ENCODE results near the gene C14orf132. TPM values are rescaled to one million over a fixed set of nuclear protein-coding genes. Genes with fewer than 3 reads are reported as not detected.

Gene C14orf132
- polyA plus RNA-seq, 1 donor (not counting 4 experiments of a cell fraction or from before 2014, with no cell fraction given), result 1.3 TPM

GRCh38 chr14:96031691-96032090, 7.5 kb upstream of the C14orf132 start:
- Histone ChIP-seq H3K4me3 (ENCODE audit: control insufficient read depth in 2 of 3, extremely low read depth in 1 of 3, insufficient read depth in 2 of 3, low read depth in 1 of 3, low read length in 3 of 3) (no peak overlapping the region), H3K36me3 (ENCODE audit: control insufficient read depth in 2 of 2, extremely low read depth in 1 of 2, insufficient read depth in 2 of 2, low read length in 2 of 2) (no peaks in the 10 kb centered on the region), H3K4me2 (ENCODE audit: control insufficient read depth, extremely low read depth, insufficient read depth, low read depth, low read length) (no peak overlapping the region), H2AFZ (ENCODE audit: control insufficient read depth, low read length) (no peak overlapping the region), H3K4me1 (ENCODE audit: control insufficient read depth, extremely low read depth, insufficient read depth, low read length) (no peaks in the 10 kb centered on the region), H3K79me2 (ENCODE audit: control insufficient read depth, insufficient read depth, low read length) (no peaks in the 10 kb centered on the region), H3K9ac (ENCODE audit: control insufficient read depth, extremely low read depth, insufficient read depth, low read length) (no peak overlapping the region), H3K9me1 (ENCODE audit: control insufficient read depth, extremely low read depth, insufficient read depth, low read length) (no peaks in the 10 kb centered on the region), H3K27me3 (ENCODE audit: control insufficient read depth, extremely low read depth, insufficient read depth, low read length) (peaks cover 4% of the 10 kb centered on the region), H4K20me1 (ENCODE audit: control insufficient read depth, extremely low read depth, insufficient read depth, low read length) (no peaks in the 10 kb centered on the region), H3K27ac (ENCODE audit: control insufficient read depth, insufficient read depth, low read length) (no peak overlapping the region), H3K9me3 (ENCODE audit: control insufficient read depth, low read depth, low read length) (no peaks in the 10 kb centered on the region)
- FAIRE-seq, result no peak
- dilution Hi-C loops (cut with MboI; ENCODE audit: extremely low pct_ligation_motif_present, low sequenced_read_pairs), result no loop called here
- DNase-seq (ENCODE audit: low read depth, low spot score), result no peak
- no peak for TF ChIP-seq EZH2 (IDR thresholded peaks at IDR 0.05; ENCODE audit: low read length)
- TF ChIP-seq, protein P1, sequence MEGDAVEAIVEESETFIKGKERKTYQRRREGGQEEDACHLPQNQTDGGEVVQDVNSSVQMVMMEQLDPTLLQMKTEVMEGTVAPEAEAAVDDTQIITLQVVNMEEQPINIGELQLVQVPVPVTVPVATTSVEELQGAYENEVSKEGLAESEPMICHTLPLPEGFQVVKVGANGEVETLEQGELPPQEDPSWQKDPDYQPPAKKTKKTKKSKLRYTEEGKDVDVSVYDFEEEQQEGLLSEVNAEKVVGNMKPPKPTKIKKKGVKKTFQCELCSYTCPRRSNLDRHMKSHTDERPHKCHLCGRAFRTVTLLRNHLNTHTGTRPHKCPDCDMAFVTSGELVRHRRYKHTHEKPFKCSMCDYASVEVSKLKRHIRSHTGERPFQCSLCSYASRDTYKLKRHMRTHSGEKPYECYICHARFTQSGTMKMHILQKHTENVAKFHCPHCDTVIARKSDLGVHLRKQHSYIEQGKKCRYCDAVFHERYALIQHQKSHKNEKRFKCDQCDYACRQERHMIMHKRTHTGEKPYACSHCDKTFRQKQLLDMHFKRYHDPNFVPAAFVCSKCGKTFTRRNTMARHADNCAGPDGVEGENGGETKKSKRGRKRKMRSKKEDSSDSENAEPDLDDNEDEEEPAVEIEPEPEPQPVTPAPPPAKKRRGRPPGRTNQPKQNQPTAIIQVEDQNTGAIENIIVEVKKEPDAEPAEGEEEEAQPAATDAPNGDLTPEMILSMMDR (optimal IDR thresholded peaks at IDR 0.05 in 1 of 3, IDR thresholded peaks at IDR 0.05 in 1 of 3, conservative IDR thresholded peaks at IDR 0.05 in 1 of 3; ENCODE audit: extremely low read depth in 1 of 3, insufficient read depth in 2 of 3, low read length in 3 of 3), result no peak

DNA sequence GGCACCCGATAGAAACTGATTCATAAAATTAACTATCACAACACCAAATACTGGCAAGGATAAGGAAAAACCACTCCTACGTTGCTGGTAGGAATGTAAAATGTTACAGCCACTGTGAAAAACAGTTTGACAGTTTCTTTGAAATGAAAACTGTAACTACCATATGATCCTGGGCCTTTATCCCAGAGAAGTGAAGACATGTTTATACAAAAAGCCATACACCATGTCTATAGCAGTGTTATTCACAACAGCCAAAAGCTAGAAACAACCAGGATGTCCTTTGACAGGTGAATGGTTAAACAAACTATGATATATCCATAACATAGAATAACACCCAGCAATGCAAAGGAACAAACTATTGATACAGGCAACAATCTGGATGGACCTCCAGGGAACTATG, 3.7 kb upstream of the C14orf132 start:
- no peak for DNase-seq (ENCODE audit: low read depth, low spot score)
- dilution Hi-C loops (cut with MboI; ENCODE audit: extremely low pct_ligation_motif_present, low sequenced_read_pairs), result no loop called here

More for the DNA sequence above, 3.7 kb upstream of the C14orf132 start:
- Histone ChIP-seq H3K9me3 (ENCODE audit: control insufficient read depth, low read depth, low read length) (no peaks in the 10 kb centered on the region), H3K27ac (ENCODE audit: control insufficient read depth, insufficient read depth, low read length) (no peak overlapping the region), H3K79me2 (ENCODE audit: control insufficient read depth, insufficient read depth, low read length) (no peaks in the 10 kb centered on the region), H3K27me3 (ENCODE audit: control insufficient read depth, extremely low read depth, insufficient read depth, low read length) (peaks cover 10% of the 10 kb centered on the region), H3K36me3 (ENCODE audit: control insufficient read depth in 2 of 2, extremely low read depth in 1 of 2, insufficient read depth in 2 of 2, low read length in 2 of 2) (no peaks in the 10 kb centered on the region), H3K4me3 (ENCODE audit: control insufficient read depth in 2 of 3, extremely low read depth in 1 of 3, insufficient read depth in 2 of 3, low read depth in 1 of 3, low read length in 3 of 3) (no peak overlapping the region), H3K4me1 (ENCODE audit: control insufficient read depth, extremely low read depth, insufficient read depth, low read length) (peaks cover 8% of the 10 kb centered on the region), H3K4me2 (ENCODE audit: control insufficient read depth, extremely low read depth, insufficient read depth, low read depth, low read length) (no peak overlapping the region), H3K9ac (ENCODE audit: control insufficient read depth, extremely low read depth, insufficient read depth, low read length) (no peak overlapping the region), H4K20me1 (ENCODE audit: control insufficient read depth, extremely low read depth, insufficient read depth, low read length) (no peaks in the 10 kb centered on the region), H3K9me1 (ENCODE audit: control insufficient read depth, extremely low read depth, insufficient read depth, low read length) (no peaks in the 10 kb centered on the region), H2AFZ (ENCODE audit: control insufficient read depth, low read length) (no peak overlapping the region)
- TF ChIP-seq EZH2 (IDR thresholded peaks at IDR 0.05; ENCODE audit: low read length), result no peak
- TF ChIP-seq, protein P1 (optimal IDR thresholded peaks at IDR 0.05 in 1 of 3, IDR thresholded peaks at IDR 0.05 in 1 of 3, conservative IDR thresholded peaks at IDR 0.05 in 1 of 3; ENCODE audit: extremely low read depth in 1 of 3, insufficient read depth in 2 of 3, low read length in 3 of 3), result no peak
- FAIRE-seq, result no peak

Data from keratinocyte (primary cell).